ENCODE results near the gene FURIN.

Gene FURIN

DNA sequence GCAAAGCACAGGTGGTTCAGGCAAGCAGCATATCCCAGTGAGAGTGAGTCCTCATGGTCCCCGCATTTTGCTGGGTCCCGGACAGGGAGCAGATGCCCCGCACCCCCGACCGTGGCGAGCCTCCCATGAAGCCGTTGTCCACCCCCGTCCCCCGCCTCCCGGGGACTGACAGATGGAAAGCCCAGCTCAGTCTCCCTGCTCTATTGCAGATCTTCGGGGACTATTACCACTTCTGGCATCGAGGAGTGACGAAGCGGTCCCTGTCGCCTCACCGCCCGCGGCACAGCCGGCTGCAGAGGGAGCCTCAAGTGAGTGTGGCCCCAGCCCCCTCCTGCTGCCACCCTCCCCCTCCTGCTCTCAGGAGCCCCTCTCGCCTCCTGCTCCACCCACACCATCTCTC lies 7.7 kb downstream of the FURIN start:
- TF ChIP-seq, protein P1, sequence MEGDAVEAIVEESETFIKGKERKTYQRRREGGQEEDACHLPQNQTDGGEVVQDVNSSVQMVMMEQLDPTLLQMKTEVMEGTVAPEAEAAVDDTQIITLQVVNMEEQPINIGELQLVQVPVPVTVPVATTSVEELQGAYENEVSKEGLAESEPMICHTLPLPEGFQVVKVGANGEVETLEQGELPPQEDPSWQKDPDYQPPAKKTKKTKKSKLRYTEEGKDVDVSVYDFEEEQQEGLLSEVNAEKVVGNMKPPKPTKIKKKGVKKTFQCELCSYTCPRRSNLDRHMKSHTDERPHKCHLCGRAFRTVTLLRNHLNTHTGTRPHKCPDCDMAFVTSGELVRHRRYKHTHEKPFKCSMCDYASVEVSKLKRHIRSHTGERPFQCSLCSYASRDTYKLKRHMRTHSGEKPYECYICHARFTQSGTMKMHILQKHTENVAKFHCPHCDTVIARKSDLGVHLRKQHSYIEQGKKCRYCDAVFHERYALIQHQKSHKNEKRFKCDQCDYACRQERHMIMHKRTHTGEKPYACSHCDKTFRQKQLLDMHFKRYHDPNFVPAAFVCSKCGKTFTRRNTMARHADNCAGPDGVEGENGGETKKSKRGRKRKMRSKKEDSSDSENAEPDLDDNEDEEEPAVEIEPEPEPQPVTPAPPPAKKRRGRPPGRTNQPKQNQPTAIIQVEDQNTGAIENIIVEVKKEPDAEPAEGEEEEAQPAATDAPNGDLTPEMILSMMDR (IDR thresholded peaks at IDR 0.05; ENCODE audit: low read depth, low read length) = no peak

DNA sequence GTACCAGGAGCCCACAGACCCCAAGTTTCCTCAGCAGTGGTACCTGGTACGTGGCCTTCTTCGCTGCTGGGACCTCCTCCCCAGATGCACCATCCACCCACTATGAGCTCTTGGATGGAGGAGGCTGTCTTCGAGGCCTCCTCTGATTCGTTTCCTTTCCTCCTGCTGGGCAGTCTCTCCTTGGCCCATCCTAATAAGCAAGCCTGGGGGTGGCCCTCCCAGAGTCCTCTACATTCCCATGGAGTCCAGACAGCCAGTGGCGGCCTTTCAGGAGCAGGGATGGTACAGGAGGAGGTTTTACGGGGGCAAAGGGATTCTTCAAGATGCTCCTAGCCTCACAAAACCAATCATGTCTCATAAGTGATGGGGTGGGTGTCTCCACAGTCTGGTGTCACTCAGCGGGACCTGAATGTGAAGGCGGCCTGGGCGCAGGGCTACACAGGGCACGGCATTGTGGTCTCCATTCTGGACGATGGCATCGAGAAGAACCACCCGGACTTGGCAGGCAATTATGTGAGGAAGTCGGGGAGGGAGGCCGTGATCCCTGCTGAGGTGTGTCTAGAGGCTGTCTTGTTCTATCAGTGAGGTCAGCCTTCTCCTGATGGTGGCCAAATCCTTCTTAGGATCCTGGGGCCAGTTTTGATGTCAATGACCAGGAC lies 8.3 kb downstream of the FURIN start:
- no peak overlapping the region for H3K4me3 ChIP-seq (ENCODE audit: low read depth, low read length)
- TF ChIP-seq, protein P1 (IDR thresholded peaks at IDR 0.05; ENCODE audit: low read depth, low read length) = no peak

More for the DNA sequence above, 7.7 kb downstream of the FURIN start:
- H3K4me3 ChIP-seq (ENCODE audit: low read depth, low read length) = no peak overlapping the region

GRCh38 chr15:90877315-90877714 lies 8.9 kb downstream of the FURIN start:
- H3K4me3 ChIP-seq (ENCODE audit: low read depth, low read length) = no peak overlapping the region
- TF ChIP-seq, protein P1 (IDR thresholded peaks at IDR 0.05; ENCODE audit: low read depth, low read length) = no peak

- TF ChIP-seq, protein P1 (IDR thresholded peaks at IDR 0.05; ENCODE audit: low read depth, low read length) = no peak
- no peak overlapping the region for H3K4me3 ChIP-seq (ENCODE audit: low read depth, low read length)
These were observed 9.6 kb downstream of the FURIN start for GRCh38 chr15:90877996-90878395.

GRCh38 chr15:90878660-90879059 lies 10.3 kb downstream of the FURIN start:
- no peak overlapping the region for H3K4me3 ChIP-seq (ENCODE audit: low read depth, low read length)
- TF ChIP-seq, protein P1 (IDR thresholded peaks at IDR 0.05; ENCODE audit: low read depth, low read length) = no peak

GRCh38 chr15:90879730-90880366 lies 11.5 kb downstream of the FURIN start:
- TF ChIP-seq, protein P1 (IDR thresholded peaks at IDR 0.05; ENCODE audit: low read depth, low read length) = no peak
- no peak overlapping the region for H3K4me3 ChIP-seq (ENCODE audit: low read depth, low read length)

DNA sequence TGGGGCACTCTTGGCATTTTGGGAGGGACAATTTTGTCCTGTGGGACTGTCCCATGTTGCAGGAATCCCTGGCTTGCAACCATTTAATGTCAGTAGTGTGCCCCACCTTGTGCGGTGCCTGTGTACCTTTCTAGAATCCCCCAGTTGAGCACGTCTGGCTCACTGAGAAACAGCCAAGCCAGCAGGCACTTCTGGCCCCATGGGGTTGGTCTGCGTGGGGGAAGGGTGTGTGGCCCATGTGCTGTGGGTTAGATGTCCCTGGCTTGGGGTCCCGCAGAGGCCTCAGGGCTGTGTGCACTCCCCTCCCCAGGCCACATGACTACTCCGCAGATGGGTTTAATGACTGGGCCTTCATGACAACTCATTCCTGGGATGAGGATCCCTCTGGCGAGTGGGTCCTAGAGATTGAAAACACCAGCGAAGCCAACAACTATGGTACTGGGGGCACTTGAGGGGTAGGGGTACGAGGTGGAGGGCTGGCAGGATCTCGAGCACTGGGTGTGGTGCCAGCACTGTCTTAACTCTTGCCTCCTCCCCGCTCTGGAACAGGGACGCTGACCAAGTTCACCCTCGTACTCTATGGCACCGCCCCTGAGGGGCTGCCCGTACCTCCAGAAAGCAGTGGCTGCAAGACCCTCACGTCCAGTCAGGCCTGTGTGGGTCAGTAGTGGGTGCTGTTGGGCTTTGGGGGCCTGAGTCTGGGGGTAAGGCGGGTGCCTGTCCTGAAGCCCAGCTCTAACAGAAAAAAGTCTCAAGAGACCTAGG lies 12.2 kb downstream of the FURIN start:
- TF ChIP-seq, protein P1 (IDR thresholded peaks at IDR 0.05; ENCODE audit: low read depth, low read length) = no peak
- no peak overlapping the region for H3K4me3 ChIP-seq (ENCODE audit: low read depth, low read length)

Measured in WI38 (cell line).